HT1080 (cell line): ENCODE measurements around the gene ZBTB7A. TPM values are rescaled to one million over a fixed set of nuclear protein-coding genes. Genes with fewer than 3 reads are reported as not detected.
"Not testable (repeated sequence)": the region's sequence is repeated elsewhere in the genome, so short reads cannot be mapped to it uniquely, and the experiment has no call there.

Experiments used
- DNase-seq: peaks from one replicate; pipeline ENCODE4 v3.0.0-alpha.2; 2015; ENCODE audit warnings: low read depth
- total RNA-seq: library from RNA; depleted of rRNA; stranded (reverse); fragments of >200 nt; shearing (Covaris generic); gene quantifications from 2 replicates; pipeline ENCODE4 v1.2.3, GENCODE V29; 2014; rRNA removed

The ZBTB7A gene
- total RNA-seq, 1 experiment from 2014 or later: 17.2 TPM

DNA sequence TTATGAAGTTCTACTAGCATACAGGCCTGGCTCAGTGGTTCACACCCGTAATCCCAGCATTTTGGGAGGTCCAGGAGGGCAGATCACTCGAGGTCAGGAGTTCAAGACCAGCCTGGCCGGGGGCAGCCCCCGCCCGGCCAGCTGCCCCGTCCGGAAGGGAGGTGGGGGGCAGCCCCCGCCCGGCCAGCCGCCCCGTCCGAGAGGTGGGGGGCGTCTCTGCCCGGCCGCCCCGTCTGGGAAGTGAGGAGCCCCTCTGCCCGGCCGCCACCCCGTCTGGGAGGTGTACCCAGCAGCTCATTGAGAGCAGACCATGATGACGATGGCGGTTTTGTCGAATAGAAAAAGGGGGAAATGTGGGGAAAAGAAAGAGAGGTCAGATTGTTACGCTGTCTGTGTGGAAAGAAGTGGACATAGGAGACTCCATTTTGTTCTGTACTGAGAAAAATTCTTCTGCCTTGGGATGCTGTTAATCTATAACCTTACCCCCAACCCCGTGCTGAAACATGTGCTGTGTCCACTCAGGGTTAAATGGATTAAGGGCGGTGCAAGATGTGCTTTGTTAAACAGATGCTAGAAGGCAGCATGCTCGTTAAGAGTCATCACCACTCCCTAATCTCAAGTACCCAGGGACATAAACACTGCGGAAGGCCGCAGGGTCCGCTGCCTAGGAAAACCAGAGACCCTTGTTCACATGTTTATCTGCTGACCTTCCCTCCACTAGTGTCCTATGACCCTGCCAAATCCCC is 67.9 kb downstream of the ZBTB7A start:
- not testable (repeated sequence) for DNase-seq

DNA sequence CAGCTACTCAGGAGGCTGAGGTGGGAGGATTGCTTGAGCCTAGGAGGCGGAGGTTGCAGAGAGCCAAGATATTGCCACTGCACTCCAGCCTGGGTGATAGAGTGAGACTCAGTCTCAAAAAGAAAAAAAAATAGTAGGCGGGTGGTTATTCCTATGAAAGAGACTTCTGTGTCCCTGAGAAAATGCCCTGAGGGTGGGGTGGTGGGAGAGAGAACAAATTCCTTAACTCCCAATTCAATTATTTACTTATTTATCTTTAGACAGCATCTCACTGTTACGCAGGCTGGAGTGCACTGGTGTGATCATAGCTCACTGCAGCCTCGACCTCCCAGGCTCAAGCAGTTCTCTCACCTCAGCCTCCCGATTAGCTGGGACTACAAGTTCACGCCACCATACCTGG is 71.1 kb downstream of the ZBTB7A start:
- no peak for DNase-seq

Other genes with a start within 250 kb of the ZBTB7A start
- not detected in 2 replicates for gene ZFR2, start 197.9 kb downstream of the ZBTB7A start, total RNA-seq
- not detected in 2 replicates for gene ATCAY, start 186.2 kb downstream of the ZBTB7A start, total RNA-seq
- gene NMRK2, start 133.8 kb downstream of the ZBTB7A start, total RNA-seq: not detected in 2 replicates
- 46.8 and 54.7 TPM in 2 replicates for gene DAPK3, start 95.8 kb downstream of the ZBTB7A start, total RNA-seq
- 1,252 and 1,397 TPM in 2 replicates for gene EEF2, start 81.4 kb downstream of the ZBTB7A start, total RNA-seq
- gene PIAS4, start 59.2 kb downstream of the ZBTB7A start, total RNA-seq: 15.1 and 20.0 TPM in 2 replicates
- gene MAP2K2, start 57.2 kb upstream of the ZBTB7A start, total RNA-seq: 105 and 124 TPM in 2 replicates
- not detected in 2 replicates for gene CREB3L3, start 86.7 kb upstream of the ZBTB7A start, total RNA-seq
- 16.4 and 18.5 TPM in 2 replicates for gene SIRT6, start 115.7 kb upstream of the ZBTB7A start, total RNA-seq
- 0.20 and 0.42 TPM in 2 replicates for gene ANKRD24, start 115.8 kb upstream of the ZBTB7A start, total RNA-seq
- gene EBI3, start 162.6 kb upstream of the ZBTB7A start, total RNA-seq: 0.63 and 1.3 TPM in 2 replicates
- gene YJU2, start 180.2 kb upstream of the ZBTB7A start, total RNA-seq: 23.8 and 28.1 TPM in 2 replicates
- not detected in 2 replicates for gene SHD, start 212.4 kb upstream of the ZBTB7A start, total RNA-seq
- not detected in 2 replicates for gene TMIGD2, start 235.5 kb upstream of the ZBTB7A start, total RNA-seq
- gene FSD1, start 237.7 kb upstream of the ZBTB7A start, total RNA-seq: 9.7 and 10.0 TPM in 2 replicates